Measurements from ENCODE around the gene SLC4A8.
"Not testable (repeated sequence)": the region's sequence is repeated elsewhere in the genome, so short reads cannot be mapped to it uniquely, and the experiment has no call there.

Gene SLC4A8

DNA sequence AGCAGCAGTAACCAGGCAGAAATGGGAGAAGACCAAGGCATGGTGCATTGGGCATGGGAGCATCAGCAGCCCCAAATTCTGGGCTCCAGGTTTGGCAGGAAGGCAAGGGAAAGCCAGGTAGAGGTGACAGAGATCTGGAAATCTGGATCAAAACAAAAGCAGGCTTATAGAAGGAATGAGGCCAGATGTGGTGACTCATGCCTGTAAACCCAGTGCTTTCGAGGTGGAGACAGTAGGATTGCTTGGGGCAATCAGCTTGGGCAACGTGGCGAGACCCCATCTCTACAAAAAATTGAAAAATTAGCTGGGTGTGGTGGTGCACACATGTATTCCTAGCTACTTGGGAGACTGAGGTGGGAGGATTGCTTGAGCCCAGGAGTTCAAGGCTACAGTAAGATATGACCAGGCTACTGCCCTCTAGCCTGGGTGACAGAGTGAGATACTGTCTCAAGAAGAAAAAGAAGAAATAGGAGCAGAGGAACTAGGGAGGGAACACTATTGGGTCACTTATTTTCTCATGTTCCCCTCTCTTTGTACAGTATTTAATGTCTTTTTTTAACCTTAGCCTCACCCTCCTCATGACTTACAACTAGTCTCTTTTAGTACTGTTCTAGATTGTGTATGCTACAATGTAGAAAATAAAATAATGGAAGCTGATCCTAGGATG, 25.1 kb downstream of the SLC4A8 start:
- no peaks in the 10 kb centered on the region for H3K4me1 ChIP-seq (ENCODE audit: control insufficient read depth, insufficient read depth, low read length, unreplicated experiment)
- no peak overlapping the region for H3K27ac ChIP-seq (ENCODE audit: low read depth, low read length)
- H3K27me3 ChIP-seq (ENCODE audit: insufficient read depth, low read length): no peaks in the 10 kb centered on the region
- no peak overlapping the region for H3K4me3 ChIP-seq (ENCODE audit: low read depth, low read length)
- no peaks in the 10 kb centered on the region for H3K36me3 ChIP-seq (ENCODE audit: insufficient read depth, low read length)
- no peak overlapping the region for H2AFZ ChIP-seq (ENCODE audit: low read length, unreplicated experiment)
- no peaks in the 10 kb centered on the region for H3K79me2 ChIP-seq (ENCODE audit: control insufficient read depth, insufficient read depth, low read length, unreplicated experiment)

DNA sequence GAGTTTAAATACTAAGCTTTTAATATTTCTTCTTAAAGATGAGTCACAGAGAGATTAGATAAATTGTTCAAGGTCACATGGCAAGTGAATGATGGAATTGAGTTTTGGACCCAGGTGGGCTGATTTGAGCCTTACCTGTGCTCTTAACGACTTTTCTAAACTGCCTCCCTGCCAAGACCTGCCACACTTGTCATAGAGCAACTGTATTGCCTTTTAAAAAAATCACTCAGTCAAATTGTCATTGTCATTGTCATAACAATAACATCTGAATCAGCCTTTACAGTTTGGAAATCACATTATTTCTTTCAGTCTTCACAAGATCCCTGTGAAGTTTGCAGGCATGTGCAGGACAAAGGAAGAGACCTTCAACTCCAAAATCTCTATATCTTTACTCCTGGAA, 25.7 kb downstream of the SLC4A8 start:
- Histone ChIP-seq H3K36me3 (ENCODE audit: insufficient read depth, low read length) (no peaks in the 10 kb centered on the region), H3K27ac (ENCODE audit: low read depth, low read length) (no peak overlapping the region), H2AFZ (ENCODE audit: low read length, unreplicated experiment) (no peak overlapping the region), H3K4me3 (ENCODE audit: low read depth, low read length) (no peak overlapping the region), H3K79me2 (ENCODE audit: control insufficient read depth, insufficient read depth, low read length, unreplicated experiment) (no peaks in the 10 kb centered on the region), H3K27me3 (ENCODE audit: insufficient read depth, low read length) (no peaks in the 10 kb centered on the region), H3K4me1 (ENCODE audit: control insufficient read depth, insufficient read depth, low read length, unreplicated experiment) (no peaks in the 10 kb centered on the region)

DNA sequence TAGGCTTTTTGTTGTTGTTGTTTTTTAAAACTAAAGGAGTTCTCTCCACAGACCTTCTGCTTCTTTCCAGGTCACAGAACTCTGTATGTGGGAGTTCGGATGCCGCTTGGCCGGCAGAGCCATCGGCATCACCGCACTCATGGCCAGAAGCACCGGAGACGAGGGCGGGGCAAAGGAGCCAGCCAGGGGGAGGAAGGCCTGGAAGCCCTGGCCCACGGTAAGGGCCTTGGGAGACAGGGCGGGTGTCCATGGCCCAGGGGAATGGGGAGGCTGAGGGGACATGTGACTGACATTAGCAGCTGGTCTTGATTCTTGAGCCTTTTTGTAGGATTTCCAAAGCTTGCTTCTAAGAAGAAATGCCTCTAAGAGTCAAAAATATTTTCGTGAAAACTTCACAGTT, 26.2 kb downstream of the SLC4A8 start:
- Histone ChIP-seq H3K27me3 (ENCODE audit: insufficient read depth, low read length) (no peaks in the 10 kb centered on the region), H3K4me1 (ENCODE audit: control insufficient read depth, insufficient read depth, low read length, unreplicated experiment) (no peaks in the 10 kb centered on the region), H2AFZ (ENCODE audit: low read length, unreplicated experiment) (no peak overlapping the region), H3K36me3 (ENCODE audit: insufficient read depth, low read length) (no peaks in the 10 kb centered on the region), H3K79me2 (ENCODE audit: control insufficient read depth, insufficient read depth, low read length, unreplicated experiment) (no peaks in the 10 kb centered on the region), H3K27ac (ENCODE audit: low read depth, low read length) (no peak overlapping the region), H3K4me3 (ENCODE audit: low read depth, low read length) (no peak overlapping the region)

DNA sequence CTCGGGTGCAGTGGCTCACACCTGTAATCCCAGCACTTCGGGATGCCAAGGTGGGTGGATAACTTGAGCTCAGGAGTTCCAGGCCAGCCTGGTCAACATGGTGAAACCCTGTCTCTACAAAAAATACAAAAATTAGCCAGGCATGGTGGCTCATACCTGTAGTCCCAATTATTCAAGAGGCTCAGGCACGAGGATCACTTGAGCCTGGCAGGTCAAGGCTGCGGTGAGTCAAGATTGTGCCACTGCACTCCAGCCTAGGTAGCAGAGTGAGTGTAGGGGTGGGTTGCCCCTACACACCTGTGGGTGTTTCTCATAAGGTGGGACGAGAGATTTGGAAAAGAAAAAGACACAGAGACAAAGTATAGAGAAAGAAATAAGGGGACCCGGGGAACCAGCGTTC, 29.4 kb downstream of the SLC4A8 start:
- not testable (repeated sequence) for H3K4me1 ChIP-seq (ENCODE audit: control insufficient read depth, insufficient read depth, low read length, unreplicated experiment); H2AFZ ChIP-seq (ENCODE audit: low read length, unreplicated experiment); H3K36me3 ChIP-seq (ENCODE audit: insufficient read depth, low read length); H3K4me3 ChIP-seq (ENCODE audit: low read depth, low read length); H3K79me2 ChIP-seq (ENCODE audit: control insufficient read depth, insufficient read depth, low read length, unreplicated experiment); H3K27me3 ChIP-seq (ENCODE audit: insufficient read depth, low read length); H3K27ac ChIP-seq (ENCODE audit: low read depth, low read length)

DNA sequence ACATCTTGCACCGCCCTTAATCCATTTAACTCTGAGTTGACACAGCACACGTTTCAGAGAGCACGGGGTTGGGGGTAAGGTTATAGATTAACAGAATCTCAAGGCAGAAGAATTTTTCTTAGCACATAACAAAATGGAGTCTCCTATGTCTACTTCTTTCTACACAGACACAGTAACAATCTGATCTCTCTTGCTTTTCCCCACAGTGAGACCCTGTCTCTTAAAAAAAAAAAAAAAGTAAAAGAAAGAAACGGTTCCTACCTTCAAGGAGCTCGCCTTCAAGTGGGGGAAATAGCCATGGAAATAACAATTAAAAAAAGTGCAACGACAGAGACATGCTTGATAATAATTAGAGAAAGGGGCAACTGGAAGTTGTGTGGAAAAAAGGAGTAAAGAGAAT, 30.4 kb downstream of the SLC4A8 start:
- H3K36me3 ChIP-seq (ENCODE audit: insufficient read depth, low read length); H3K4me3 ChIP-seq (ENCODE audit: low read depth, low read length); H2AFZ ChIP-seq (ENCODE audit: low read length, unreplicated experiment); H3K27ac ChIP-seq (ENCODE audit: low read depth, low read length); H3K79me2 ChIP-seq (ENCODE audit: control insufficient read depth, insufficient read depth, low read length, unreplicated experiment); H3K4me1 ChIP-seq (ENCODE audit: control insufficient read depth, insufficient read depth, low read length, unreplicated experiment); H3K27me3 ChIP-seq (ENCODE audit: insufficient read depth, low read length): not testable (repeated sequence)

DNA sequence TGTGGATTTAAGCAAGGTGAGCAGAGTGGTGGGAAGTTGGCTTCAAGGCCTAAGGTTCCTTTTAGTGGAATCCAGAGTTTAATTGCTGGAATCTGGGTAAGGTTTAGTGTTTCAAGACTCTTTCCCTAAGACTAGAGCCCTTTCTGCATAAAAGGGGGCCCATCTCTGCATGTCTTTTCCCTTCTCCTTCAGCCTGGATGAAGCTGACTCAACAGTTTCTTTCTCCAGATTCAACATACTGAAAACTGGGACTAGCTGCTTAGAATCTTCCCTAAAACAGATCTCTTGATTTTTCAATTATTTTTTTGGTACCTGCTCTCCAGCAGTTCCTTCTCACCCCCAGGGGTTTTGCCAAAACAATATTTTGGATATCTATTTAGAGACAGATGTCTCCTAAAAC, 34.0 kb downstream of the SLC4A8 start:
- no peak overlapping the region for H2AFZ ChIP-seq (ENCODE audit: low read length, unreplicated experiment)
- no peaks in the 10 kb centered on the region for H3K4me1 ChIP-seq (ENCODE audit: control insufficient read depth, insufficient read depth, low read length, unreplicated experiment)
- no peaks in the 10 kb centered on the region for H3K79me2 ChIP-seq (ENCODE audit: control insufficient read depth, insufficient read depth, low read length, unreplicated experiment)
- no peak overlapping the region for H3K4me3 ChIP-seq (ENCODE audit: low read depth, low read length)
- no peak overlapping the region for H3K27ac ChIP-seq (ENCODE audit: low read depth, low read length)
- no peaks in the 10 kb centered on the region for H3K36me3 ChIP-seq (ENCODE audit: insufficient read depth, low read length)
- no peaks in the 10 kb centered on the region for H3K27me3 ChIP-seq (ENCODE audit: insufficient read depth, low read length)

DNA sequence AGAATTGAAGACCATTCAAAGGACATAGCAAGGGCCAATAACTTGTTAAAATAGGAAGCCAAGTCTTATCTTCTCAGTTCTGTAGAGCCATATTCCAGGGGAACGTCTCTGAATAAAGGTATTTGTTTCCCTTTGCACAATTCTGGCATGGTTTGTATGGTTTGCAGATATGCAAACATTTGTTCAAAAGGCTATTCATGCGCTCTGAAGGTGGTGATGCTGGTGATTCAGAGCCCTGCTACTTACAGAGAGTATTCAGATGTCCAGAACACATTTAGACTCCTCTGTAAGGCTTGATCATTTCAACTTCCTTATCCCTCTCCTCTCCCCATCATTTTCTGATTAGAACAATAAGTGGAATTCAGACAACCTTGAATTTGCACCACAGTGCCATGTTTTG, 35.9 kb downstream of the SLC4A8 start:
- no peak overlapping the region for H2AFZ ChIP-seq (ENCODE audit: low read length, unreplicated experiment)
- H3K36me3 ChIP-seq (ENCODE audit: insufficient read depth, low read length): no peaks in the 10 kb centered on the region
- no peaks in the 10 kb centered on the region for H3K4me1 ChIP-seq (ENCODE audit: control insufficient read depth, insufficient read depth, low read length, unreplicated experiment)
- no peaks in the 10 kb centered on the region for H3K79me2 ChIP-seq (ENCODE audit: control insufficient read depth, insufficient read depth, low read length, unreplicated experiment)
- H3K27ac ChIP-seq (ENCODE audit: low read depth, low read length): no peak overlapping the region
- H3K4me3 ChIP-seq (ENCODE audit: low read depth, low read length): no peak overlapping the region
- no peaks in the 10 kb centered on the region for H3K27me3 ChIP-seq (ENCODE audit: insufficient read depth, low read length)

DNA sequence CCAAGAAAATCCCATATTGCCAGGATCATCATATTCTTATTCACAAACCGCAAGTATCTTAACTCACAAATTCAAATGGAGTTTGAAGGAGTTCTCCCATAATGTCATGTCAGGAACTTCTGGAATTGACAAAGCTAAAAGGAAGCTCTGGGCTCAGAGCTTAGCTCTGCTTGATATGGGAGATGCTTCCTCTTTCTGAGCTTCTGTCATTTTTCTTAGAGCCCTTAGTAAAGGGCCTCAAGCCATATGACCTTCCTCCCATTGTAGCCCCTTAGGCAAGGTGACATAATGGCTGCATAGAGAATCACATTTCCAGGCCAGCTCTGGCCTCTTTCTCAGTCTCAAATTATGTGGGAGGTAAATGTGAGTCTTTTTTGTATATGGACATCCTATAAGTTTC, 40.9 kb downstream of the SLC4A8 start:
- Histone ChIP-seq H2AFZ (ENCODE audit: low read length, unreplicated experiment) (no peak overlapping the region), H3K27me3 (ENCODE audit: insufficient read depth, low read length) (no peaks in the 10 kb centered on the region), H3K36me3 (ENCODE audit: insufficient read depth, low read length) (no peaks in the 10 kb centered on the region), H3K4me1 (ENCODE audit: control insufficient read depth, insufficient read depth, low read length, unreplicated experiment) (no peaks in the 10 kb centered on the region), H3K79me2 (ENCODE audit: control insufficient read depth, insufficient read depth, low read length, unreplicated experiment) (no peaks in the 10 kb centered on the region), H3K27ac (ENCODE audit: low read depth, low read length) (no peak overlapping the region), H3K4me3 (ENCODE audit: low read depth, low read length) (no peak overlapping the region)

DNA sequence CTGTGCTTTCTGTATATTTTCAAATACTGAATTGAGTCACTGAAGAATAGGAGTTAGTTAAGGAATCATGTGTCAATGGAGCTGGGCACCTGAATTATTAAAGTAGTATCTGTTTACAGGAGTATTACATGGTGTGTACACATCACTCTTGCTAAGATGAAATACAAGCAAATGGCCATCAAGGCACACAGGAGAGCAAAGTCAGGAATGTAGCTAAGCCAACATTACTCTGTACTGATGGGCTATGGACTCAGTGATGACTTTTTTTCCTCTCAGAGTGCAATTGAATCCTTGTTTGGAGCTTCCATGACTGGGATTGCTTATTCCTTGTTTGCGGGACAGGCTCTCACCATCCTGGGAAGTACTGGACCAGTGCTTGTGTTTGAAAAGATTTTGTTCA, 45.5 kb downstream of the SLC4A8 start:
- Histone ChIP-seq H3K79me2 (ENCODE audit: control insufficient read depth, insufficient read depth, low read length, unreplicated experiment) (no peaks in the 10 kb centered on the region), H2AFZ (ENCODE audit: low read length, unreplicated experiment) (no peak overlapping the region), H3K27me3 (ENCODE audit: insufficient read depth, low read length) (no peaks in the 10 kb centered on the region), H3K4me3 (ENCODE audit: low read depth, low read length) (no peak overlapping the region), H3K4me1 (ENCODE audit: control insufficient read depth, insufficient read depth, low read length, unreplicated experiment) (no peaks in the 10 kb centered on the region), H3K36me3 (ENCODE audit: insufficient read depth, low read length) (no peaks in the 10 kb centered on the region), H3K27ac (ENCODE audit: low read depth, low read length) (no peak overlapping the region)

DNA sequence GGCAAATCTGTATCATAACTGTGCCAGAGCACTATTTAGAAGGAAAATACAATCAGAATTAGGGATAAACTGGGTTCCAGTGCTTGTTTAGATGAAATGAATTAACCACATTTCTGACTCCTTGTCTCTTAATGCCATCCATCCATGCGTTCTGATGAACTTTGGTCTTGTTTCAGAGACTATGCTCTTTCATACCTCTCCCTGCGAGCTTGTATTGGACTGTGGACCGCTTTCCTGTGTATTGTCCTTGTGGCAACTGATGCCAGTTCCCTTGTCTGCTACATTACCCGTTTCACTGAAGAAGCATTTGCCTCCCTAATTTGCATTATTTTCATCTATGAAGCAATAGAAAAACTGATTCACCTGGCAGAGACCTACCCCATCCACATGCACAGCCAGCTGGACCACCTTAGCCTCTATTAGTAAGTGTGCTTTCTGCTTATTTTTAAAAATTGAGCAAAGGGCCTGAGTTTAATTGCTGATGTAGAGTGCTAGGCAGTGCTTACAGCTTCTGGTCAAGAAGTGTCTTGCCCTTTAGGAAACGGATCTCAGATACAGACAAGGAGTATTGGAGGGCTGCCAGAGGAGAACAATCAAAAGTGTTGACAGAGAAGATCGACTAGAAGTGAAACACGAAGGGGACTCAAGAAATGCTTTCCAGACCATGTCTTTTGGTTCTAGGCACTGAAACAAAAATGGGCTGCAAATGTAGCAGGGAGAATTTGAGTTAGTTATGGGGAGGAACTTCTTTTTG, 46.7 kb downstream of the SLC4A8 start:
- H3K4me1 ChIP-seq (ENCODE audit: control insufficient read depth, insufficient read depth, low read length, unreplicated experiment): no peaks in the 10 kb centered on the region
- no peaks in the 10 kb centered on the region for H3K27me3 ChIP-seq (ENCODE audit: insufficient read depth, low read length)
- H2AFZ ChIP-seq (ENCODE audit: low read length, unreplicated experiment): no peak overlapping the region
- H3K27ac ChIP-seq (ENCODE audit: low read depth, low read length): no peak overlapping the region
- H3K36me3 ChIP-seq (ENCODE audit: insufficient read depth, low read length): no peaks in the 10 kb centered on the region
- H3K79me2 ChIP-seq (ENCODE audit: control insufficient read depth, insufficient read depth, low read length, unreplicated experiment): no peaks in the 10 kb centered on the region
- H3K4me3 ChIP-seq (ENCODE audit: low read depth, low read length): no peak overlapping the region

DNA sequence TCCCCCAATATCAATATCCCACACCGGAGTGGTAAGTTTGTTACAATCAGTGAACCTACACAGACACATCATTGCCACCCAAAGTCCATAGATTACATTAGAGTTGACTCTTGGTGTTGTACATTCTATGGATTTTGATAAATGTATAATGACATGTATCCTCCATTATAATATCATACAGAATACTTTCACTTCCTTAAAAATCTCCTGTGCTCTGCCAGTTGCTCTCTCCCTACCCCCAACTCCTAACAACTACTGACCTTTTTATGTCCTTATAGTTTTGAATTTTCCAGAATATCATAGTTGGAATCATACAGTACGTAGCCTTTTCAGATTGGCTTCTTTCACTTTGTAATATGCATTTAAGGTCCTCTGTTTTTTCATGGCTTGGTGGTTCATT, 48.4 kb downstream of the SLC4A8 start:
- Histone ChIP-seq H3K27ac (ENCODE audit: low read depth, low read length) (no peak overlapping the region), H3K36me3 (ENCODE audit: insufficient read depth, low read length) (no peaks in the 10 kb centered on the region), H2AFZ (ENCODE audit: low read length, unreplicated experiment) (no peak overlapping the region), H3K4me3 (ENCODE audit: low read depth, low read length) (no peak overlapping the region), H3K4me1 (ENCODE audit: control insufficient read depth, insufficient read depth, low read length, unreplicated experiment) (no peaks in the 10 kb centered on the region), H3K79me2 (ENCODE audit: control insufficient read depth, insufficient read depth, low read length, unreplicated experiment) (no peaks in the 10 kb centered on the region), H3K27me3 (ENCODE audit: insufficient read depth, low read length) (no peaks in the 10 kb centered on the region)

All from ACC112 (cell line).